Medulla oblongata (tissue), 1 donor: ENCODE results near the gene ACTRT2.

Experiments used
- DNase-seq: peaks from one replicate; pipeline ENCODE4 v3.0.0-alpha.2; 2015; ENCODE audit errors: extremely low spot score

Gene ACTRT2

GRCh38 chr1:3021233-3021671 lies at the start of gene ACTRT2:
ACTRT2 (plus strand) TSS chr1:3021467; CDS start chr1:3021687, 220 bp downstream.
- no peak for DNase-seq

- no peak for DNase-seq
Measured at GRCh38 chr1:2971609-2972008, 49.7 kb upstream of the ACTRT2 start.

- DNase-seq: no peak
Measured at GRCh38 chr1:2972011-2972878, 49.0 kb upstream of the ACTRT2 start.

DNA sequence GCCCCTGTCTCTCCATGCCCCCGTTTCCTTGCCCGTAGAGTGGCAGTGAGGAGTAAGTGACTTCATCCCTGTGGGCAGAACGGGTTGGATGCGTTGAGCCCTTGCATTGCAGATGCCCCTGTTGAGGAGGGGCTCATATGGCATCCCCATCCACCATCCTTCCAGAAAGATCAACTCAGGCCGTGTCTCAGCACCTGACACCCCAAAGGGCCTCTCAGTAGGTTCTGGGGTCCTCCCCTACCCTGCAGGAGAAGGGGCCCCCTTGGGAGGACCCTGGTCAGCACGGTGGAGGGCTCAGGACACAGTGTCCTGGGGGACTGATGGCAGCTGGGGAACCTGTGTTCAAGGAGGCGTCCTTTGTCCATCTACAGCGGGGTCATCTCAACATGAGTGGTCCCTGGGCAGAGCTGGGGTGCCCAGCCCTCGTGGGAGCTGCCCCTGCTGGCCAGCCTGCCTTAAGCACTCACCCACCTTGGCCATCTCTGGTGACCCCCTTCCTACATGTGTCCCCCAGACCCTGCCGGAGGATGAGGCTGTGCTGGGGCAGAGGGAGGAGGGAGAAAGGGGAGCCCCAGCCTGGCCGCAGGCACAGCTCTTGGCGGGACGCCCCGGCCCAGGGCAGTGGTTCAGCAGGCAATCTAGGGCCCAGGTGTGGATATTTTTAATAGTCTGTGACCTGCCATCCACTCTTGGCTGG lies 48.2 kb upstream of the ACTRT2 start:
- no peak for DNase-seq

GRCh38 chr1:2973601-2974593 lies 47.4 kb upstream of the ACTRT2 start:
- no peak for DNase-seq

DNA sequence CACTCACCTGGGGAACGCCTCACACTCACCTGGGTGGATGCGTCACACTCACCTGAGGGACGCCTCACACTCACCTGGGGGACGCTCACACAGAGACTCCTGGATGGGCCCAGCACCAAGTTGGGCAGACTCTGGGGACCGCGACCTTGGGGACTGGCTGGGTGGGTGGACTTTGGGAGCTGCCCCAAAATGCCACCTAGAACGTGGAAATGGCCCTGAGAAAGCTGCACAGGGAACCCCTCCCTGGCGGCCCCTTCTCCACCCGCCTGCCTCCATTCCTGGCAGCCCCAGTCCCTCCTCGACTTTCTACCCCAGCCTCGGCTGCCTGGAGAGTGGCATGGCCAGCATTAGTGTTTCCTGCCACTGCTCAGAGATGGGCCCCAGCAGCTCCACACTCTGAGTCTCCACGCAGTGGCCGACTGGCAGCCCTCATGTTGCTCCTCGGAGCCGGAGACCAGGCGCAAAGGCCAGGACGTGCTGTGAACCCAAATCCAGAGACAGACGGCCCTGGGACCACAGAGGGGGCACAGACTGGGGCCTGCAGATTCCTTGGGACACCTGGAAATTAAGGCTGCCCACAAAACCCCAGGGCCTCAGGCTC lies 46.5 kb upstream of the ACTRT2 start:
- no peak for DNase-seq

DNA sequence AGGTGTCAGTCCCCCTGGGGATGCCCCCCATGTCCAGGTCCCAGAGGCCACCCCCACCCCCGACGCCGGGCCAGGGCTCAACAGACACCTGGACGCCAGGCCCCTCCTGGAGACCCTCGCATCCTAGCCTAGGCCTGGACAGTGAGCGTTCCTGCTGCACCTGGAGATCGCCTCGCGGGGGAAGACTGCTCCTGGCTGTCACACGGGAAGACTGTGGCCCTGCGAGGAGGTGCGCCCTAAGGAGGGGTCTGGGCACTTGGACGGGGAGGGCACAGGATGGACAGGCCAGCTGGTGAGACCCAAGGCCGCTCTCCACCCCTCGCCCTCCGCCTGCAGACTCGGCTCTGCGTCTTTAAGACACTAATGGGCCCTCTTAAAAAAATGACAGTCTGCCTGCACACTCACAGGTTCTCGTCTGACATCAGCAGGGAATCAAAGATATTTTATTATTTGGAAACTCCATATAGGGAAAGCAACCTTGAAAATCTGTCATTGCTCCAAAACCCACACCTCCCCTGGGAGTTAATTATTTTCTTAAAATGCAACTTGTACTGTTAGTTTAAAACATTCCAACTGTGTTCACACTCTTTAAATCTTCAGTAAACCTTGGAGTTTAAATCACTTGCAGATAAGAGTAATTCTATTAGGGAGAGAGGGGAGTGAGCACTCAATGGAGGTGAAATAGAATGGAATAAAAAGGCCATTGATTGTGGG lies 45.6 kb upstream of the ACTRT2 start:
- DNase-seq: no peak

DNA sequence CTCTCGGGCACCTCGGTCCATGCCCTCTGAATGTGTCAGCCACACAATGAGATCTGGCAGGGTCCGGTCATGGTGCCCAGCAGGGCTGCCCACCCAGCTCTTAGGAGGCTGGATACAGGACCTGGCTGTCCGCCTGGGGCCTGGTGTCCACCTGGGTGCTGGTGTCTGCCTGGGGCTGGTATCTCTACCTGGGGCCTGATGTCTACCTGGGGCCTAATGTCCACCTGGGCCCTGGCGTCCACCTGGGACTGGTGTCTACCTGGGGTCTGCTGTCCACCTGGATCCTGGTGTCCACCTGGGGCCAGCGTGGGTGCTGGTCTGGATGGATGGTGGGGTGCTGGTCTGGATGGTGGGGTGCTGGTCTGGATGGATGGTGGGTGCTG lies 45.1 kb upstream of the ACTRT2 start:
- no peak for DNase-seq

DNA sequence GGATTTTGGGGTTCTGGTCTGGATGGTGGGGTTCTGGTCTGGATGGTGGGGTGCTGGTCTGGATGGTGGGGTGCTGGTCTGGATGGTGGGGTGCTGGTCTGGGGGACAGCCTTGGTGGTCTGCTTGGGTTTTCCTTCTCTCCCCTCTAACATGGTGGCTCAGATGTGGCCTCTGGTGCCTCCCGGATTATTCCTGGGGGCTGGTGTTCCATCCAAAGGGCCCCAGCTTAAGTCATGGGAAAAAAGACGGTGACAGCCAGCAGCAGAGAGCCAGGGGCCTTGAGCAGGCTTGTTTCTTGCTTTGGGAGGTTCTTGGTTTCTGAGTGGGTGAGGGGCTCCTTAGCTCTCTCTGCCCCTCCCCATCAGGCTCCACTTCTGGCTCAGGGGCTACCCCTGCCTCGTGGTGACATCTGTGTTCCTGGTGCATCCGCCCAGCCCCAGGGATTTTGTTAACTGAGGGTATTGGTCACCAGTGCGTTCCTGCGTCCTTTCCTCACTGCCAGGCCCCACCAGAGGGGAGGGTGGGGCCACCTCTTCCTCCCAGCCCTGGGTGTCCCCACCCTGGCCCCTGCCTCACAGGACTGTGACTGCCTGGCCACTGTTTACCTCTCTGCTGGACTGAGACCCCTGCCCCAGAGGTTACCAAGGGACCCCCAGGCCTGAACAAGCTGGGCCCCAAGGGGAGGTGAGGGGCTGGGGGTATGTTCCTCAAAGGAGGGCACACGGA lies 43.2 kb upstream of the ACTRT2 start:
- no peak for DNase-seq

- no peak for DNase-seq
Measured at GRCh38 chr1:2978691-2979190, 42.5 kb upstream of the ACTRT2 start.

- DNase-seq: no peak
Measured at GRCh38 chr1:2979191-2980072, 41.8 kb upstream of the ACTRT2 start.

GRCh38 chr1:2980073-2980791 lies 41.0 kb upstream of the ACTRT2 start:
- DNase-seq: no peak

GRCh38 chr1:2980849-2981248 lies 40.4 kb upstream of the ACTRT2 start:
- no peak for DNase-seq

GRCh38 chr1:2981388-2981787 lies 39.9 kb upstream of the ACTRT2 start:
- no peak for DNase-seq

DNA sequence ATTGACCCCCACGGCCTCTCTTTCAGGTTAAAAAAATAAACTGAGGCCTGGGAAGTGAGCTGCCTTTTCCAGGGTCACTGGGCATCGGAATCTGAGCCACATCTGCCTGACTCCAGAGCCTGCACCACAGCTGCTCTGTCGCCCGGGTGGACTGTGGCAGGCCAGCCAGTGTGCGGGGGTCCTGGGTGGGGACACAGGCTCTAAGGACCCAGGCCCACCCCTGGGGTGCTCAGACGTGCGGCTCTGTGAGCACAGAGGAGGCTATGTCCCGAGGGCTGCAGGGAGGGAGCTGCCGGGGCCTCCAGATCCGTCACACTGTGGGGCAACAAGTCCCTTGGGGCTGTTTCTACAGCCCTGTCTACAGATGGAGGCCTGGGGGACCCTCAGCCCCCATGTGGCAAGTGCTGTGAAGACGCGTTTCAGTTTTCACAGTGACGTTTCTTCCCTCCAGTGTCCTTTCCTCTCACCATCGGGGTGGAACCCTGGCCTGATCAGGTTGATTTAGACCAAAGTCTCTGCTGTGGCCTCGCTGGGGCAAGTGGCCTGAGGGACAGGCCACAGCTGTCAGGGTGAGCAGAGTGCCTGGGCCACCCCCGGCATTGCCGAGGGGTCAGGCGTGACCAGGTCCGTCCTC lies 39.2 kb upstream of the ACTRT2 start:
- no peak for DNase-seq

- DNase-seq: peak; percentile 66
Measured at GRCh38 chr1:2982615-2983318, 38.5 kb upstream of the ACTRT2 start.

- DNase-seq: no peak
Measured at GRCh38 chr1:2983319-2983705, 38.0 kb upstream of the ACTRT2 start.
